Suppressor macrophage (primary cell): ENCODE data around the gene ST6GAL1.
A peak's percentile ranks its signal among the peaks of the same experiment; 100 is the strongest.

ENCODE experiments used
- DNase-seq, 4 experiments: peaks; one replicate each; pipeline ENCODE4 v3.0.0-alpha.2; 2020 to 2022

The ST6GAL1 gene

GRCh38 chr3:187080799-187081450 is 150.6 kb downstream of the ST6GAL1 start:
- DNase-seq, result no peak

- peak; percentile 41 to 59 (median 50) for DNase-seq
Measured at GRCh38 chr3:187082758-187083375, 152.5 kb downstream of the ST6GAL1 start.

GRCh38 chr3:187084126-187084525 is 153.8 kb downstream of the ST6GAL1 start:
- no peak for DNase-seq

- DNase-seq, result no peak
Measured at GRCh38 chr3:187084580-187084979, 154.3 kb downstream of the ST6GAL1 start.

- no peak for DNase-seq
Measured at GRCh38 chr3:187085021-187085666, 154.8 kb downstream of the ST6GAL1 start.

GRCh38 chr3:187085933-187086332 is 155.6 kb downstream of the ST6GAL1 start:
- DNase-seq, result no peak

GRCh38 chr3:187086831-187087230 is 156.5 kb downstream of the ST6GAL1 start:
- DNase-seq, result no peak

- no peak for DNase-seq
Measured at GRCh38 chr3:187088701-187089100, 158.4 kb downstream of the ST6GAL1 start.

GRCh38 chr3:187093320-187093719 is 163.0 kb downstream of the ST6GAL1 start:
- DNase-seq, result peak in 2 of 4 experiments; percentile 39 to 61

- DNase-seq, result peak in 2 of 4 experiments; percentile 55 to 62
Measured at GRCh38 chr3:187098923-187099512, 168.7 kb downstream of the ST6GAL1 start.

- DNase-seq, result peak; percentile 36 to 66 (median 52)
Measured at GRCh38 chr3:187101184-187102072, 171.1 kb downstream of the ST6GAL1 start.

- no peak for DNase-seq
Measured at GRCh38 chr3:187102073-187102634, 171.8 kb downstream of the ST6GAL1 start.

GRCh38 chr3:187103251-187103650 is 172.9 kb downstream of the ST6GAL1 start:
- DNase-seq, result no peak

GRCh38 chr3:187104342-187104741 is 174.0 kb downstream of the ST6GAL1 start:
- DNase-seq, result no peak

- no peak for DNase-seq
Measured at GRCh38 chr3:187104933-187105332, 174.6 kb downstream of the ST6GAL1 start.

- DNase-seq, result no peak
Measured at GRCh38 chr3:187105700-187106099, 175.4 kb downstream of the ST6GAL1 start.

- DNase-seq, result no peak
Measured at GRCh38 chr3:187107989-187108388, 177.7 kb downstream of the ST6GAL1 start.

- no peak for DNase-seq
Measured at GRCh38 chr3:187110156-187110555, 179.8 kb downstream of the ST6GAL1 start.

- peak in 3 of 4 experiments; percentile 45 to 70 (median 52) for DNase-seq
Measured at GRCh38 chr3:187112934-187113793, 182.8 kb downstream of the ST6GAL1 start.

- no peak for DNase-seq
Measured at GRCh38 chr3:187114511-187114910, 184.2 kb downstream of the ST6GAL1 start.

- DNase-seq, result peak in 3 of 4 experiments; percentile 20 to 61 (median 22)
Measured at GRCh38 chr3:187120326-187120725, 190.0 kb downstream of the ST6GAL1 start.
